ENCODE measurements around the gene PLCH2. TPM values are rescaled to one million over a fixed set of nuclear protein-coding genes. Genes with fewer than 3 reads are reported as not detected.

Gene PLCH2
- total and polyA plus RNA-seq, 12 donors: 0.06 to 0.51 (median 0.10) TPM; not detected in 2

GRCh38 chr1:2472109-2472508, 4.0 kb upstream of the PLCH2 start:
- no peaks in the 10 kb centered on the region for H3K9me3 ChIP-seq
- ATAC-seq (no peak), DNase-seq (no peak)
- WGBS, 2 donors: 41 to 45% methylated on average over 17 of the region's 17 CpGs
- H3K4me1 ChIP-seq: peaks cover 0 to 10% (median 0%) of the 10 kb centered on the region in 9 donors
- H3K27ac ChIP-seq: no peak overlapping the region
- H3K4me3 ChIP-seq: no peak overlapping the region
- H3K36me3 ChIP-seq: no peaks in the 10 kb centered on the region
- TF ChIP-seq CTCF (IDR thresholded peaks at IDR 0.05): no peak
- intact Hi-C loops (cut with DNase I): no loop called here
- H3K27me3 ChIP-seq: peaks cover 9 to 76% (median 51%) of the 10 kb centered on the region in 7 donors

- peaks cover 3 to 71% (median 51%) of the 10 kb centered on the region in 7 donors for H3K27me3 ChIP-seq
- ATAC-seq (no peak), DNase-seq (no peak)
- no peaks in the 10 kb centered on the region for H3K9me3 ChIP-seq
- no peak overlapping the region for H3K4me3 ChIP-seq
- no peak overlapping the region for H3K27ac ChIP-seq
- intact Hi-C loops (cut with DNase I): no loop called here
- peaks cover 0 to 10% (median 0%) of the 10 kb centered on the region in 9 donors for H3K4me1 ChIP-seq
- 65 to 74% methylated on average over 25 of the region's 25 CpGs for WGBS, 2 donors
- TF ChIP-seq CTCF (IDR thresholded peaks at IDR 0.05): no peak
- H3K36me3 ChIP-seq: no peaks in the 10 kb centered on the region
Observed at GRCh38 chr1:2472561-2473177, 3.4 kb upstream of the PLCH2 start.

GRCh38 chr1:2473198-2473597, 2.9 kb upstream of the PLCH2 start:
- no peak overlapping the region for H3K4me3 ChIP-seq

GRCh38 chr1:2474104-2474844, 1.8 kb upstream of the PLCH2 start:
- intact Hi-C loops (cut with DNase I): no loop called here
- peaks cover 0 to 61% (median 36%) of the 10 kb centered on the region in 7 donors for H3K27me3 ChIP-seq
- peaks cover 0 to 10% (median 0%) of the 10 kb centered on the region in 9 donors for H3K4me1 ChIP-seq
- 45 to 57% methylated on average over 17 of the region's 17 CpGs for WGBS, 2 donors
- no peaks in the 10 kb centered on the region for H3K9me3 ChIP-seq
- no peak overlapping the region for H3K4me3 ChIP-seq
- ATAC-seq (peak in 1 of 8 donors; percentile 10), DNase-seq (no peak)
- H3K27ac ChIP-seq: no peak overlapping the region
- no peaks in the 10 kb centered on the region for H3K36me3 ChIP-seq
- TF ChIP-seq CTCF (IDR thresholded peaks at IDR 0.05): no peak

More at GRCh38 chr1:2473198-2473597, 2.9 kb upstream of the PLCH2 start:
- 79 to 81% methylated on average over 13 of the region's 13 CpGs for WGBS, 2 donors
- Histone ChIP-seq H3K27ac (no peak overlapping the region), H3K27me3 (peaks cover 0 to 68% (median 47%) of the 10 kb centered on the region in 7 donors), H3K36me3 (no peaks in the 10 kb centered on the region), H3K4me1 (peaks cover 0 to 10% (median 0%) of the 10 kb centered on the region in 9 donors), H3K9me3 (no peaks in the 10 kb centered on the region)
- no peak for TF ChIP-seq CTCF (IDR thresholded peaks at IDR 0.05)
- DNase-seq: no peak
- no peak for ATAC-seq
- intact Hi-C loops (cut with DNase I): no loop called here
